Stimulated activated naive CD4-positive, alpha-beta T cell (primary cell): Measurements from ENCODE around the gene CRKL.

Experiments used
- DNase-seq, 6 experiments: peaks; one replicate each; lab custom pipeline; 2025; lab: John Stamatoyannopoulos, UW

The CRKL gene

DNA sequence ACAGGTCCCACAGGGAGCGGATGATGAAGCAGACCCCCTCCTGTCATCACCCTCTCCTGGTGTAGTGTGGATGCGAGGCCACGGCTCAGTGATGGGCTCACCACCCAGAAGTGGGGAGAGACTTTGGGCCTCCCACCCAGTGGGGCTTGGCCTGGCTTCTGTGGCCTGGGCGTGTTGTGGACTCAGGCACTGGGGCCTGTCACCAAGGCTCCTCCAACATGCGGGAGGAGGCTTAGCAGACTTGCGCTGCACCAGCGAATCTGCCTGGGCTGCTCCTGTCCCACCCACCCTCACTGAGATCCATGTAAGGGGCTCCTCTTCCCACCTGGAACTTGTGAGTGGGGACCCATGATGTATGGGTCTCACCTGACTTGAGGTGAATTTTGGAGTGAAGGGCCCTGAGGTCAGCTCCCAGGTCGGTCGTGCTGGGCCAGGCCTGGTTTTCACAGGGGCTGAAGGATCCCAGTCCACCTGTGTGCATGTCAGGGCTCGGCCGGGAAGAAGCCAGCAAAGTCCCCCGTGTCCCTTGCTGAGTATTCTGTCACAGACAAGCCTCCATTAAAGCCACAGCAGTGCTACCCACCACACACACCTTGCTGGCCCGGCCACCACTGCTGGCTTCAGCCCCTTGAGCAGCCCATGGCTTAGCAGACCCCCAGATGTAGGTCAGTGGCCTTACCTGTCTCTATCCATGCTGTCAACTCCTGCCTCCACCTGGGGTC, 80.5 kb downstream of the CRKL start:
- DNase-seq, result no peak

DNA sequence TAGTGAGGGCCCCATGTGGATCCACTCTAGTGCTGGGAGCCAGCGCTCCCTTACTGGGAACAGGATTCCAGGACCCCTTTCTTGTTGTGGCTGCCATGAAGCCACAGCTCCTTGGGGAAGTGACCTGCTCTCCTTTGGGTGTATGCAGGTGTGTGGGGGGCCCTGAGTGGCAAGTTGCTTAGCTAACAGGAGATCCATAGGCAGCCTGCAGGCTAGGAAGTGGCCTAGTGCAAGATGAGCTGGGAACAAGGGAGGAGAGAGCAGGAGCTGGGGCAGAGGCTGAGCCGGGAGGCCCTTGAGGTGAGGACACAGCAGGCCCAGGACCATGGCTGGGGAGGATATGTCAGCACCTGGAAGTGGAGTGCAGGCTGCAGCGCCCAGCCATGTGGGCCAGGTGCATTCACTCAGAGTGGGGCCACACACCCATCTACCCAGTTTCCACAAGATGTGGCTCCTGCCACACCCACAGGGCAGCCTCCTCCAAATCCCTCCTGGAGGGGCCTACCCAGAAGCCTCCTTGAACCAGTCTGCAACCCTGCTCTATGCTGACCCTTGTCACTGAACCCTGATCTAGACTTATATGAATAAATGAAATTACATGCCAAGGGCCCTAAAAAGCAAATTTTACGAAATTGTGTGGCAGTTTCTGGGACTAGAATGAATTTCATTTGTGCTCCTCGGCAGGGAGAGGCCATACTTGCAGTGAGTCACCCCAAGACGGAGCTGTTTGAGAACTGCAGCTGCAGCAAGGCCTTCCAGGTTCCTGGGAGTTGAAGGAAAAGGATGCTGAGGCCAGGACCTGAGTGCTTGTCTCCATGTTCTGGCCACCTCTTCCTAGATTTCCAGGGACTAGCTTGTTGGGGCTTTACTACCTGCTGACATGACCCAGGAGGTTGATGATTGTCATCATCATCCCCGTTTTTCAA, 81.5 kb downstream of the CRKL start:
- DNase-seq, result no peak

DNA sequence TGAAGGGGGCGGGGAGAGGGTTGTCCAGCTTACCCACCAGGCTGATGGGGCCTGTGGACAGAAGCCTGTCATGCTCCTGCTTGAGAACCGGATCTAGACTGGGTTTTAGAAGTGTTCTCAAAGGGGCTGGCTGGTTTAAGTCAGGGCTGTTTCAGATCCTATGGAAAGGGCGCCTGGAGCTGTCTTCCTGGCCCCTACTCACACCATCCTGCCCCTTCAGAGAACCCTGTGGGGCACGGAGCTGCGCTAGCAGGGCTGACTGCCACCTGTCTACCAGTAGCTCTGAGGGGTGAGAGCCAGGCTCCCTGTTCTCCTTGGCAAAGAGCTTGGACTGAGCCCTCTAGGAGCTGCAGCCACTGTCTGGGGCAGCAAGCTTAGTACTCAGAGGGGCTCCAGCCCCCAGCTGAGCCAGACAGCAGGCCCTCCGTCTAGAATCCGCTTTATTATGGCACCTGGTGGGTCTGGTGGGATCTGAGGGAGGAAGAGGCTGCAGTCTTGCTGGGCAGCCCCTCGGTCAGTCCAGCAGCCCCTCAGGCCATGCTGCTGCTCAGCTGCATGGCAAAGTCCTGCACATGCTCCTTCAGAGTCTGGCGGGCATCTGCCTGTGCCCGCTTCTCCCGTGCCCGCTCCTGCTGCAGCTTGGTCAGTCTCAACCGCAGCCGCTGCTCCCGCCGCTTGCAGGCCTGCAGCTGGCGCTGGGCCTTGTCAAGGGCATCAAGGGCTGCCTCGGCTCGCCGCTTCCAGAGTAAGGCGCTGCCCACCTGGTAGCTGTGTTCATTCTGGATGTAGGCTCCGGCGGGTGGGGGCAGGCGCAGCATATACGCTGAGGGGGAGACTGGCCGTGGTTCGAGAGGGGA, 82.4 kb downstream of the CRKL start:
- no peak for DNase-seq

DNA sequence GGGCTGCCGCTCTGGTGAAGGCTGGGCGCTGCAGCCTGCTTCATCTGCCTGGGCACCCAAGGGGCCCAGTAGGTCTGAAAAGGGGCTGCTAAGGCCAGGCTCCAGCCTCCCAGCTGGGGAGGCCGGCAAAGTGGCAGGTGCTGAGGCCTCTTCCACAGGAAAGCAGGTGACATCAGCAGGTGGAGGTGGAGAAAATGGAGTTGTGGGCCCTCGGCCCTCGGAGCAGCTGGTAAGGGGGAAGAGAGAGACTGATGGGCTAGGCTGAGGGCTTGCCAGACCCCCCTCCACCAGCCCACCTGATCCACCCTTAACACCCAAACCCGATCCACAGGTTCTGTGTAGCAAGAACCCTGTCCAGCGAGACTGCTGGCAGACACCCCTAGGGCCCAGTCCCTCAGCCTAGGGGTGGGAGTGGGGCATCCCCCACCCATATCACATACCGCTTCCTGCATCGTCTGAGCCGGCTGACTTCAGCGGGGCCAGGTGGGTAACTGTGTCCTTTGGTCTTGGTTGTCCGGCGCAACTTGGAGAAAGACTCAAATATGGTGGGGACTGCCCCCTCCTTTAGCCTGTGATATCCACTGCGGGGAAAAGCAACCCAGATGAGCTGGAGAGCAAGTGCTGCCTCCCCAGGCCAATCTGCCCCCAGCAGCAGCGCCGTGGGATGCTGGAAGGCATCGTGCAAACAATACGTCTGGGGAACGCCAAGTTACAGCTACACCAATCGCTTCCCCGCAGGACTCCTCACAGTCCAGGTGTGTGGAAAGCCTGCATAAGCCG, 83.2 kb downstream of the CRKL start:
- no peak for DNase-seq

DNA sequence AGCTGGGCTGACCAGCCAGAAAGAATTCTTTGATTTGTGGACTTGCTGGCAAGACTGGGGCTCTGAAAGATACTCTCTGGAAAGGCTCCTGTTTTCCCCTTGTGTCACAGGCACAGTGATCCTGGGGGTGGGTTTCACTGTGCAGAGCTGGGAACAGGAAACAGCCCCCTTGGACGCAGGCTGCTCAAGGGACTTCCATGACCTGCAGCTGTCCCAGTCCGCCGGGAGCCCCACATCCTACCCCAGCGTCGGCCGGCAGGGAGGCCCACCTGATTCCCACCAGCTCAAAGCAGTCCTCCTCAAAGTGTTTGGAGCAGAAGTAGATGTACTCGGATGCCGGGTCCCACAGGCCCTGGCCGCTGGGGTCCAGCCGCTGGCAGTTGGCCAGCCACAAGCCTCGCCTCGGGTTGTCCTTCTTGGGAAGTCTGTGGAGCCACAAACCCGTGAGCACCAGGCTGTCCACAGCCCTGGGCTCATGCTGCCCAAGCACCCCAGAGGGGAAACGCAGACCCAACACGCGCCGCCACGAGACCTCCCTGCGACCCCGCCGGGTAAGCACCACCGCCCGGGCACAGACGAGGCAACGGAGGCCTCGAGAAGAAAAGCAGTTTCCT, 83.9 kb downstream of the CRKL start:
- no peak for DNase-seq

DNA sequence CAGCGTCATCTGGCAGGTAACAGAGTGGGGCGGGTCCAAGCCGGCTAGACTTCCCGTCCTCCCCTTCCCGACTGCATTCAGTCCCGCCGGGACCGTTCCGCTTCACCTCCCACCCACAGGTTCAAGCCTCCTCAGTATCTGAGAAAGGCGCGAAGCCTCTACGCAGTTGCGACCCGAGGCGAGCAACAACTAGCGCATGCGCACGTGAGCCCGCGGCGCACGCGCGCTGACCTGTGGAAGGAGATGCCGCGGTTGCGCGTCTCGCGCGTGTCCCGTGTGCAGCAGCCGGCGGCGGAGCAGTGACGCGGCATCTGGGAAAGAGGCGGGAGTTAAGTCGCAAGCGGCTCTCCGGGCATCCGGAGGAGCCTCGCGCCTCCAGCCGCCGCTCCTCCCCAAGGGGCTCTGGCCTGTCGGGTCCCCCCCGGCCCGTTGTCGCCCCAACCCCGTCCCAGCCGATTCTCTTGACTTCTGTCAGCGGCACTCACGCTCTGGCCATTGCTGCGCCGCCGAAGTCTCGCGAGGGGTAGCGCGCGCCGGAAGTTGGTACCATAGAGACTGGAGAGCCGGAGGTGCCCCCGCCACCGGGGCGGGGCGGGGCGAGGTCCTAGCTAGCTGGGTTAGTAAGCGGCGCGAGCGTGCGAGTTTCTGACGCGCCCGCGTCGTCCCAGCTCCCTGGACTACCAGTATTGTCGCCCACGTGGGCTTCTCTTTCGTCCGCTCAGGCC, 84.6 kb downstream of the CRKL start, which contains the start of gene THAP7:
TSS of gene THAP7 (minus strand) at position 518 of the 725 bp plus-strand sequence. CDS start at position 311, 207 bp downstream.
- DNase-seq, result peak; percentile 92 to 100 (median 96)
